ENCODE data around the gene PLXNB2.

GRCh38 chr22:50229370-50229769 lies 78.1 kb downstream of the PLXNB2 start:
- no peak for TF ChIP-seq CTCF (IDR thresholded peaks at IDR 0.05)
- no peak for TF ChIP-seq TCF7L2 (IDR thresholded peaks at IDR 0.05; ENCODE audit: low read depth, low read length)
- TF ChIP-seq POLR2AphosphoS5 (IDR thresholded peaks at IDR 0.05; ENCODE audit: low read depth, low read length): no peak
- no peak for TF ChIP-seq SIN3A (IDR thresholded peaks at IDR 0.05; ENCODE audit: borderline replicate concordance, insufficient read depth, low read depth, low read length)

Measured in Panc1 (cell line).